GM18858 (cell line): Measurements from ENCODE around the gene UBE2E2.

ENCODE experiments used
- ATAC-seq: cut with Tn5 transposase; IDR thresholded peaks from one replicate; pipeline ENCODE4 v1.9.1; 2021; ENCODE audit not compliant: unreplicated experiment

The UBE2E2 gene

GRCh38 chr3:23567917-23568316, 364.8 kb downstream of the UBE2E2 start:
- ATAC-seq, result no peak

DNA sequence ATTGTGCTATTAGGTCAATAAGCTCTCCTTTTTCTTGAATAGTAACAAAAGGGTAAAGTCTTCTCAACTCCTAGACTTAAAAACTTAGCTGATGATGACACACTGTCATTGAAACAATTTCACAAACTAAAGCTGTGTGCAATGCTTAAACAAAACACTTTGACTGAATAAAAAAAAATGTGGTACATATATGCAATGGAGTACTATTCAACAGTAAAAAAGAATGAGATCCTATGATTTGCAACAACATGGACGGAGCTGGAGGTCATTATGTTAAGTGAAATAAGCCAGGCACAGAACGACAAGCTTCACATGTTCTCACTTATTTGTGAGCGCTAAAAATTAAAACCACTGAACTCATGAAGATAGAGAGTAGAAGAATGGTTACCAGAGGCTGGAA, 370.7 kb downstream of the UBE2E2 start:
- no peak for ATAC-seq

GRCh38 chr3:23574822-23575315, 371.7 kb downstream of the UBE2E2 start:
- no peak for ATAC-seq

- no peak for ATAC-seq
Observed at GRCh38 chr3:23575697-23576096, 372.6 kb downstream of the UBE2E2 start.

- ATAC-seq, result no peak
Observed at GRCh38 chr3:23576379-23576959, 373.3 kb downstream of the UBE2E2 start.

GRCh38 chr3:23580096-23580713, 377.1 kb downstream of the UBE2E2 start:
- ATAC-seq, result no peak

GRCh38 chr3:23583980-23584740, 381.0 kb downstream of the UBE2E2 start:
- ATAC-seq, result no peak

- ATAC-seq, result no peak
Observed at GRCh38 chr3:23587513-23587912, 384.4 kb downstream of the UBE2E2 start.

- ATAC-seq, result no peak
Observed at GRCh38 chr3:23588547-23588946, 385.4 kb downstream of the UBE2E2 start.

DNA sequence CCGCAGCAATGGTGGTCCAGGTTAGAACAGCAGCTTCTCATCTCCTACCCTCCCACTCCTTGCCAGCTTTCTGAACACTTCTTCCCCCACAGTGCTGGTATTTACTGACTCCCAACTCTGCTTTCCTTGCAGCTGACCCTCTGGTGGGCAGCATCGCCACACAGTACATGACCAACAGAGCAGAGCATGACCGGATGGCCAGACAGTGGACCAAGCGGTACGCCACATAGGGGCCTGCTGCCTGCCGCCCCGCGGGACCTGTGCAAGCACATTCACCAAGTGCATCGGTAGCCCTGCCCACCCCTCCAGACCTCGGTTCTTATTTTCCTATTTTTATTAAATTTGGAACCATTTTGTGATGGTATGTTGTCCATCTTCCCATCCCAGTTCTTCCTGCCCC, 386.5 kb downstream of the UBE2E2 start:
- ATAC-seq, result no peak

DNA sequence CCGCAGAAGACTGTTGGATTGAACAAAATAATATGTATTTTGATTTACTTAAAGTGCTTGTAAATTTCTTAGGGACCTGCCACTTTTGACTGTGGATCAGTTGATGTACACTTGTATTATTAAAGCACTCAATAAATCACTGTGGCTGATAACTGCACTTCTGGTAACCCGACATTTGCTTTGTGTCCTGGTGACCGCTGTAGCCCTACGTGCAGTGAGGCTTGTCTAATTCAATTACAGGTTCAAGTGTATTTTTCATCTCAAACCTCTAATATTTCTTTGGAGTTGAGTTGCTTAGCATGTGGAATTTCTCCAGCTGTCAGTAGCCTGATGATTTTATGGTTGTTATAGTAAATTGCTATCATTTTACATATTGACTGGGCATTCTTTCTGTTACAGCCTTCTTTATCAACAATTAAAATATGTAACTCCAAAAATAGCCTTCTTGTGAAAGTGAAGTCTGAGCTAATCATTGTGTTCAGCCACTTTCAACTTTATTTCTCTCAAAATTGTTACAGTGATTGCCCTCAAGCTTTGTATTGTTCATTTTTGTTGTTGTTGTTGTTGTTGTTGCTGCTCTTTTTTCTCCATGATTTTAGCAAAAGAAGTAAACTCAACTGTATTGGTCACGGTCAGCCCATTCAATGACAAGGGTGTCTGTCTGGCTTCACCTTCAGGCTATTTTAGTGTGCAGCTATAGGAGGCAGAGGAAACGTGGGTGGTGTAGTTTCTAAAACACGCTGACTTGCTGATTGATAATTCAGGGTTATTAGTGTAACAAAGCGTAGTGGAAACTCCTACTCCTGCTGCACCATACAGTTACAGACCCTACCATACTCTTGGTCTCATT, 387.5 kb downstream of the UBE2E2 start:
- peak; percentile 79 for ATAC-seq

- ATAC-seq, result no peak
Observed at GRCh38 chr3:23591374-23591773, 388.2 kb downstream of the UBE2E2 start.

GRCh38 chr3:23592961-23593931, 390.1 kb downstream of the UBE2E2 start:
- peak; percentile 37 for ATAC-seq

DNA sequence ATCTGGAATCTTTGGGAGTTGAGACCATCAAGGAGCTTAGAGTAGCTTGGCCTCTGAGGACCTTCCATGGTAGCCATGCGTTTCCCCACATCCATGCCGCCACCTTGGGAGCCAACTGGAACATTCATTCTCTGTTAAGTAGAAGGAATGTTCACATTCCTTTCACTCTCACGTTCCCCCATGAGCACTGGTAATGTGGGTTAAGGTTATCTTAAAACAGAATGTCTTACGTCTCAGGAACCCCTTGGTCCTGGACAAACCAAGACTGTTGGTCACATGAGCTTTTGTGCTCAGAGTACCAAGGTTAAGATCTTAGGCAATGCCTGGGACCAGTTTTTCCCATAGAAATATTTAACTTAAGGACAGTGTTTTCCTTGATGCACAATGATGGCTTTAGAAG, 390.9 kb downstream of the UBE2E2 start:
- ATAC-seq, result no peak

DNA sequence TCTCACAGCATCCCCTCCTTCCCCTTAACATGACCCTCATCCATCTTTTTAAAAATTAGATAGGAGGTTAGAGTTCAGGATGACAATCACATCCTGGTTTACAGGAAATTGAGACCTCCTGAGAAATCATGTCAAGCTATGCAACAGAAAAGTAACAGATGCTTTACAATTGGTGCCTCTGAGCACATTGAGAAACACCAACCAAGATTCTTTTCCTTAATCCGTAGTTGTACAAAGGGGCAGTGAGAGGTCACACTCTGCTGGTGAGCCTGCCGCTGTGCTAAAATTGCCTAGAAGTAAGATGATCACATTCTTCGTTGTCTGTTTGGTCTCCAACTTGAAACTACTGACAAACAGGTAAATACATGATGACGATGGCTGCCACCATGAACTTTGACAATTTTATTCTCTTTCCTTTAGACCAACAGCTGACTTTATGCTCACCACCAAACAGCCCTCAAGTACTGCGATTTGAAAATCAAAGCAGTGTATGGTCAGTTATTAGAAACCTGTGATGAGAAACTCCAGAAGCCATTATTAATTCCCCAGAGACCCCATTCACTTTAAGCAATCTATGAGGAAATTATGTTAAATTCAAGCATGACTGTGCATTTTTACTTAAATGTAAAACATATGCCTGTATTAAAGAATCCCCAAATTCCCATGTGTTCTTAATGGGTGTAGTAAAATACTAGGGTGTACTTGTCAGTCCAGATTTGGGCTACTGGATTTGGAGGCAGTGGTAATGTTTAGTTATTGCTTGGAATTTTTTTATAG, 392.0 kb downstream of the UBE2E2 start:
- no peak for ATAC-seq

DNA sequence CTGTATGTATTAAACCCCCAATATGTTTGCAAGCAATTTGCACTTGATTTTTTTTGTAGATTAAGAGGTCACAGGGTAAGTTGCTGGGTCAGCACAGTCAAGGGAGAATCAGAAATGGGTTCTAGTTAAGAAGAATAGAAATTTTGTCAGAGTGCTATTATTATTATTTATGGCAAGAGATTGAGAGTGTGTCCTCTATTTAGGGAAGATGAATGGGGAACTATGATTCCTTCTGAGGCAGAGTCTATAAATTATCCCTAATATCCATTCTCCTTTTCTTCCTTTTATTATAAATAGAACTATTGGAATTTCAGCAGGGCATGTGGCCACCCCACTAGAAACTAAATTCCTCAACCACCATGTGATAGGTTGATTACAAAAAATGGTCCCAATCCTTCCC, 392.7 kb downstream of the UBE2E2 start:
- no peak for ATAC-seq

DNA sequence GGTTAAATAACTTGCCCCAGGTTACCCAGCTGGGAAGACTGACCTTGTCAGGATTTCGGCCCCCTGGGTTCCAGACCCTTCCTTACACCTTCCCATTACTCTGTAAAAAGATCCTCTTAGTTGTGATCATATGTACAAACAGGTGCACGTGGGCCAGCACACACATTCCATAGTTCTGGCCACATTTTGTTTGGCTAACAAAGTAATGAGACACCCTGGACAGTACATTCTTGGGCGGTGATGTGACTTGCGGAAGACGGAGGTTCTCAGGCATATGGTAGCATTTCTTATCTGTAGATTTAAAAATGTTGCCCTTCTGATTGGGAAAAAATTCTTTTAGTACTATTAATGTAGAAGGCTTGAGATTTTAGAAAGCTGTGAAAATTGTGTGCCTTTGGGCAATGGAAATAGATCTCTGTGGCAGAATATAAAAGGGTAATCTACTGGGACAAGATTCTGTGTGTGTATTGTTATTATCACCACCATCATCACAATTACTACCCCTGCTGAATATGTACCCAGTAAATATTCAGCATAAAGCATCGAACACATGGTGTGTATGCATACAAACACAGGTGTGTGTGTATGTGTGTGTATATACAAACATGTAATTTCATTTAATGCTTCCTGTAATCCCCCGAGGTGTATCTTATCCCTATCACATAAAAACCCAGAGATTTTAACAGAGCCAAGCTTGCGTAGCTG, 397.2 kb downstream of the UBE2E2 start:
- ATAC-seq, result no peak

DNA sequence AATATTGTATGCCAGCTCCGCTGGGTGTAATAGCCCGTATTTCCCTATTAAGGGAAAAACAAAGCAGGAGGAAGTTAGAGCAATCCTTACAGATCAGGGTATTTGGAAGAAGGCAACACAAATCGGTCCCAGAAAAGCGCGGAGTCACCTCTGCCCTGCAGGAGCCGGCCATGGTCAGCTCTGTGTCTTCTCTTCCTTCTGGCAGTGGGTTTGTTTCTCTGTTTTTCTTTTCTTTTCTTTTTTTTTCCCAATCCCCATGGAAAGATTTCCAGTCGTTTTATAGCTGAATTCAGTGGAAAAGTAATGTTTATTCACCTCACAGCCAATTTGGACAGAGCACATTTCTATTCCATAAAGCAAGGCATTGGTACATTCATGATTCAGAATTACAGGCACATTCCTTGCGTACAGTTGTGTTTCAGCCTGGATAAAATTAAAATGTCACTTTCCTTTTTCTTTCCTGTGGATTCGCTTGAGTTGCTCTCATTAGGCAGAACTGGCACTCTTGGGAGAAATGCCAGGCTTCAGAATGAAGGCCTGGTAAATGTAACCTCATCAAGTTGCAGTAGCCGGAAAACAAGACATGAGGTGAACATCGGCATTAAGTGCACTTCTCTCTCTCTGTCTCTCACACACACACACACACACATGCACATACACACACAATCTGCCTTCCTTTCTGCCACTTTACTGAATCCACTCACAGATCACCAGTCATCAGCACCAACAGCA, 398.1 kb downstream of the UBE2E2 start:
- ATAC-seq, result no peak
